Measurements from ENCODE around the gene MON2.
"Not testable (repeated sequence)": the region's sequence is repeated elsewhere in the genome, so short reads cannot be mapped to it uniquely, and the experiment has no call there.

MON2 gene

GRCh38 chr12:62543324-62543723 lies 76.7 kb downstream of the MON2 start:
- no peak for TF ChIP-seq CTCF (IDR thresholded peaks at IDR 0.05; ENCODE audit: low read depth, low read length)
- DNase-seq (ENCODE audit: low read depth in 2 of 2): no peak
- no peak overlapping the region for H3K4me3 ChIP-seq (replicated peaks in 1 of 2; ENCODE audit: low read depth in 2 of 2, low read length in 2 of 2)

GRCh38 chr12:62543741-62544140 lies 77.1 kb downstream of the MON2 start:
- no peak for TF ChIP-seq CTCF (IDR thresholded peaks at IDR 0.05; ENCODE audit: low read depth, low read length)
- no peak overlapping the region for H3K4me3 ChIP-seq (replicated peaks in 1 of 2; ENCODE audit: low read depth in 2 of 2, low read length in 2 of 2)
- DNase-seq (ENCODE audit: low read depth in 2 of 2): no peak

- no peak for TF ChIP-seq CTCF (IDR thresholded peaks at IDR 0.05; ENCODE audit: low read depth, low read length)
- no peak for DNase-seq (ENCODE audit: low read depth in 2 of 2)
- H3K4me3 ChIP-seq (replicated peaks in 1 of 2; ENCODE audit: low read depth in 2 of 2, low read length in 2 of 2): no peak overlapping the region
These were observed 86.4 kb downstream of the MON2 start for GRCh38 chr12:62552906-62553556.

- H3K4me3 ChIP-seq (replicated peaks in 1 of 2; ENCODE audit: low read depth in 2 of 2, low read length in 2 of 2); DNase-seq (ENCODE audit: low read depth in 2 of 2): not testable (repeated sequence)
These were observed 92.7 kb downstream of the MON2 start for GRCh38 chr12:62559366-62559765.

GRCh38 chr12:62562846-62563245 lies 96.2 kb downstream of the MON2 start:
- no peak for TF ChIP-seq CTCF (IDR thresholded peaks at IDR 0.05; ENCODE audit: low read depth, low read length)
- peak; percentile 64 to 86 for DNase-seq (ENCODE audit: low read depth in 2 of 2)

GRCh38 chr12:62575036-62575435 lies 108.4 kb downstream of the MON2 start:
- no peak overlapping the region for H3K4me3 ChIP-seq (replicated peaks in 1 of 2; ENCODE audit: low read depth in 2 of 2, low read length in 2 of 2)
- DNase-seq (ENCODE audit: low read depth in 2 of 2): no peak
- no peak for TF ChIP-seq CTCF (IDR thresholded peaks at IDR 0.05; ENCODE audit: low read depth, low read length)

More at GRCh38 chr12:62562846-62563245, 96.2 kb downstream of the MON2 start:
- no peak overlapping the region for H3K4me3 ChIP-seq (replicated peaks in 1 of 2; ENCODE audit: low read depth in 2 of 2, low read length in 2 of 2)

- TF ChIP-seq CTCF (IDR thresholded peaks at IDR 0.05; ENCODE audit: low read depth, low read length): no peak
- no peak overlapping the region for H3K4me3 ChIP-seq (replicated peaks in 1 of 2; ENCODE audit: low read depth in 2 of 2, low read length in 2 of 2)
- DNase-seq (ENCODE audit: low read depth in 2 of 2): no peak
These were observed 109.9 kb downstream of the MON2 start for GRCh38 chr12:62576503-62576902.
